Measurements from ENCODE around the gene BNIPL. TPM values are rescaled to one million over a fixed set of nuclear protein-coding genes. Genes with fewer than 3 reads are reported as not detected.

BNIPL gene
- total and polyA plus RNA-seq, 2 of the 13 experiments (the other 11 are each of a cell fraction or from before 2014, with no cell fraction given) = 0.40 to 1.1 TPM

DNA sequence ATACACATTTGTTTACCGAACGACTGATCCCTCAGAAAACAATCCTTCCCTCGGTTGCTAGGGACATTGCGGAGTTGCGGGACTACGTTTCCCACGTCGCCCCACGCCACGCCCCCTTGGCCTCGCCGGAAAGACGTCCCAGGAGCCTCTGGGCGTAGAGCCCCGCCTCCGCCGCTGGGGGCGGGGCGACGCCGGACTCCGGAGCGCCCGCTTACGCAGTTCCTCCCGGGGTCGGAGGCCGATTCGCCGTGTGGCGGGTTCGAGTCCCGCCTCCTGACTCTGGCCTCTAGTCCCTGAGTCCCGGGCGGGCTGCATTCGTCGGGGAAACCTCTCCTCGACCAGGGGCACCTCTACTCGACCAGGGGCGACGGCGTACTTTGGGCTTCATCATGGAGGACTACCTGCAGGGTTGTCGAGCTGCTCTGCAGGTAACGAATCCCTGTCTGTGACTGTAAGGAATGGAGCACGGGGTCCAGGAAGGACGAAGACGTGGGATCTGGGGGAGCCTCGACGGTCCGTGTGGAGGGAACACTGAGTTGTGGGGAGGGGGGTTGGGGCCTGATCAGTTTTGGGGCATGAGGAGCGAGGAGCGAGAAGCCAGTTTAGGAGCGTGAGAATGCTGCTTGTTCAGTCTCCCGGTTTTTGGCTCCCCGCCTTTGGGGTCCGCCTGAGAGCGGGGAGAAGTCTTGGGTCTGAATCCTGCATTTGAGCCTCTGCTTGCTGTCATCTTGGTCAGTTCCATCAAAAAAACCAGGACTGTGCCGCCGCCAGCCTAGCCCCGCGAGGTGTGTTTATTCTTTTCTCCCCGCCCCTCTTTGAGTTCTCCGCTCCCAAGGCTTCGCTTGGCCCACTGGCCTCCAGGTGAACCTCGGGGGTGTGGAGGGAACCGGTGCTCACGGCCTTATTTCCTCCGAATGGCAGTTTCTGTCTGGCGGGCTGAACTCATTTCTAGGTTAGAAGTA, 27.9 kb upstream of the BNIPL start, which contains the start of gene PRUNE1 (continued):
- TF ChIP-seq, protein P1, sequence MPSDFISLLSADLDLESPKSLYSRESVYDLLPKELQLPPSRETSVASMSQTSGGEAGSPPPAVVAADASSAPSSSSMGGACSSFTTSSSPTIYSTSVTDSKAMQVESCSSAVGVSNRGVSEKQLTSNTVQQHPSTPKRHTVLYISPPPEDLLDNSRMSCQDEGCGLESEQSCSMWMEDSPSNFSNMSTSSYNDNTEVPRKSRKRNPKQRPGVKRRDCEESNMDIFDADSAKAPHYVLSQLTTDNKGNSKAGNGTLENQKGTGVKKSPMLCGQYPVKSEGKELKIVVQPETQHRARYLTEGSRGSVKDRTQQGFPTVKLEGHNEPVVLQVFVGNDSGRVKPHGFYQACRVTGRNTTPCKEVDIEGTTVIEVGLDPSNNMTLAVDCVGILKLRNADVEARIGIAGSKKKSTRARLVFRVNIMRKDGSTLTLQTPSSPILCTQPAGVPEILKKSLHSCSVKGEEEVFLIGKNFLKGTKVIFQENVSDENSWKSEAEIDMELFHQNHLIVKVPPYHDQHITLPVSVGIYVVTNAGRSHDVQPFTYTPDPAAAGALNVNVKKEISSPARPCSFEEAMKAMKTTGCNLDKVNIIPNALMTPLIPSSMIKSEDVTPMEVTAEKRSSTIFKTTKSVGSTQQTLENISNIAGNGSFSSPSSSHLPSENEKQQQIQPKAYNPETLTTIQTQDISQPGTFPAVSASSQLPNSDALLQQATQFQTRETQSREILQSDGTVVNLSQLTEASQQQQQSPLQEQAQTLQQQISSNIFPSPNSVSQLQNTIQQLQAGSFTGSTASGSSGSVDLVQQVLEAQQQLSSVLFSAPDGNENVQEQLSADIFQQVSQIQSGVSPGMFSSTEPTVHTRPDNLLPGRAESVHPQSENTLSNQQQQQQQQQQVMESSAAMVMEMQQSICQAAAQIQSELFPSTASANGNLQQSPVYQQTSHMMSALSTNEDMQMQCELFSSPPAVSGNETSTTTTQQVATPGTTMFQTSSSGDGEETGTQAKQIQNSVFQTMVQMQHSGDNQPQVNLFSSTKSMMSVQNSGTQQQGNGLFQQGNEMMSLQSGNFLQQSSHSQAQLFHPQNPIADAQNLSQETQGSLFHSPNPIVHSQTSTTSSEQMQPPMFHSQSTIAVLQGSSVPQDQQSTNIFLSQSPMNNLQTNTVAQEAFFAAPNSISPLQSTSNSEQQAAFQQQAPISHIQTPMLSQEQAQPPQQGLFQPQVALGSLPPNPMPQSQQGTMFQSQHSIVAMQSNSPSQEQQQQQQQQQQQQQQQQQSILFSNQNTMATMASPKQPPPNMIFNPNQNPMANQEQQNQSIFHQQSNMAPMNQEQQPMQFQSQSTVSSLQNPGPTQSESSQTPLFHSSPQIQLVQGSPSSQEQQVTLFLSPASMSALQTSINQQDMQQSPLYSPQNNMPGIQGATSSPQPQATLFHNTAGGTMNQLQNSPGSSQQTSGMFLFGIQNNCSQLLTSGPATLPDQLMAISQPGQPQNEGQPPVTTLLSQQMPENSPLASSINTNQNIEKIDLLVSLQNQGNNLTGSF (CRISPR knock-in tag; IDR thresholded peaks at IDR 0.05) = no peak
- no peak for TF ChIP-seq KDM4B (CRISPR knock-in tag; IDR thresholded peaks at IDR 0.05)
- peak; percentile 73 for TF ChIP-seq SPEN (CRISPR knock-in tag; IDR thresholded peaks at IDR 0.05; ENCODE audit: low read depth)
- no peak; the same call in 1 of the 2 replicates for TF ChIP-seq NKX3-1 (CRISPR knock-in tag; IDR thresholded peaks at IDR 0.05)
- TF ChIP-seq ATAD3A (CRISPR knock-in tag; IDR thresholded peaks at IDR 0.05) = no peak
- TF ChIP-seq ZNF775 (CRISPR knock-in tag; IDR thresholded peaks at IDR 0.05; ENCODE audit: borderline replicate concordance) = no peak
- TF ChIP-seq, protein P2, sequence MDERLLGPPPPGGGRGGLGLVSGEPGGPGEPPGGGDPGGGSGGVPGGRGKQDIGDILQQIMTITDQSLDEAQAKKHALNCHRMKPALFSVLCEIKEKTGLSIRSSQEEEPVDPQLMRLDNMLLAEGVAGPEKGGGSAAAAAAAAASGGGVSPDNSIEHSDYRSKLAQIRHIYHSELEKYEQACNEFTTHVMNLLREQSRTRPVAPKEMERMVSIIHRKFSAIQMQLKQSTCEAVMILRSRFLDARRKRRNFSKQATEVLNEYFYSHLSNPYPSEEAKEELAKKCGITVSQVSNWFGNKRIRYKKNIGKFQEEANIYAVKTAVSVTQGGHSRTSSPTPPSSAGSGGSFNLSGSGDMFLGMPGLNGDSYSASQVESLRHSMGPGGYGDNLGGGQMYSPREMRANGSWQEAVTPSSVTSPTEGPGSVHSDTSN (CRISPR knock-in tag; IDR thresholded peaks at IDR 0.05) = no peak
- peak; percentile 41; the same call in 1 of the 2 replicates for TF ChIP-seq ZNF556 (CRISPR knock-in tag; IDR thresholded peaks at IDR 0.05; ENCODE audit: borderline replicate concordance)
- TF ChIP-seq NR1H2 (CRISPR knock-in tag; IDR thresholded peaks at IDR 0.05; ENCODE audit: borderline replicate concordance, low read depth) = no peak
- TF ChIP-seq, protein P3, sequence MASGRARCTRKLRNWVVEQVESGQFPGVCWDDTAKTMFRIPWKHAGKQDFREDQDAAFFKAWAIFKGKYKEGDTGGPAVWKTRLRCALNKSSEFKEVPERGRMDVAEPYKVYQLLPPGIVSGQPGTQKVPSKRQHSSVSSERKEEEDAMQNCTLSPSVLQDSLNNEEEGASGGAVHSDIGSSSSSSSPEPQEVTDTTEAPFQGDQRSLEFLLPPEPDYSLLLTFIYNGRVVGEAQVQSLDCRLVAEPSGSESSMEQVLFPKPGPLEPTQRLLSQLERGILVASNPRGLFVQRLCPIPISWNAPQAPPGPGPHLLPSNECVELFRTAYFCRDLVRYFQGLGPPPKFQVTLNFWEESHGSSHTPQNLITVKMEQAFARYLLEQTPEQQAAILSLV (CRISPR knock-in tag; IDR thresholded peaks at IDR 0.05; ENCODE audit: borderline replicate concordance) = peak; percentile 82
- TF ChIP-seq, protein P4, sequence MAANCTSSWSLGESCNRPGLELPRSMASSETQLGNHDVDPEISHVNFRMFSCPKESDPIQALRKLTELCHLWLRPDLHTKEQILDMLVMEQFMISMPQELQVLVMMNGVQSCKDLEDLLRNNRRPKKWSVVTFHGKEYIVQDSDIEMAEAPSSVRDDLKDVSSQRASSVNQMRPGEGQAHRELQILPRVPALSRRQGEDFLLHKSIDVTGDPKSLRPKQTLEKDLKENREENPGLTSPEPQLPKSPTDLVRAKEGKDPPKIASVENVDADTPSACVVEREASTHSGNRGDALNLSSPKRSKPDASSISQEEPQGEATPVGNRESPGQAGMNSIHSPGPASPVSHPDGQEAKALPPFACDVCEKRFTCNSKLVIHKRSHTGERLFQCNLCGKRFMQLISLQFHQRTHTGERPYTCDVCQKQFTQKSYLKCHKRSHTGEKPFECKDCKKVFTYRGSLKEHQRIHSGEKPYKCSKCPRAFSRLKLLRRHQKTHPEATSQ (CRISPR knock-in tag; IDR thresholded peaks at IDR 0.05; ENCODE audit: borderline replicate concordance) = no peak
- no peak for TF ChIP-seq ZNF3 (CRISPR knock-in tag; IDR thresholded peaks at IDR 0.05)
- no peak for TF ChIP-seq ZNF10 (CRISPR knock-in tag; IDR thresholded peaks at IDR 0.05; ENCODE audit: borderline replicate concordance, low read depth)
- no peak; the same call in 1 of the 2 replicates for TF ChIP-seq ETV5 (CRISPR knock-in tag; IDR thresholded peaks at IDR 0.05; ENCODE audit: borderline replicate concordance)
- peak; percentile 20; the same call in 1 of the 2 replicates for TF ChIP-seq KLF12 (CRISPR knock-in tag; IDR thresholded peaks at IDR 0.05; ENCODE audit: borderline replicate concordance)
